CD4-positive, alpha-beta T cell treated with Interleukin-15 for 4 hours (primary cell): ENCODE measurements around the gene BLTP2.

Experiments
- DNase-seq: peaks from one replicate; pipeline ENCODE4 v3.0.0-alpha.2; 2020; ENCODE audit warnings: low spot score

Gene BLTP2

GRCh38 chr17:28598799-28599310 lies 46.1 kb downstream of the BLTP2 start, which contains the start of gene SPAG5:
Gene SPAG5 (minus strand): TSS chr17:28599025. CDS start chr17:28598946, 79 bp downstream.
- peak; percentile 94 for DNase-seq

- no peak for DNase-seq
These were observed 46.6 kb downstream of the BLTP2 start for GRCh38 chr17:28598389-28598788.

GRCh38 chr17:28597606-28598383 lies 47.2 kb downstream of the BLTP2 start:
- no peak for DNase-seq
